Activated CD4-positive, alpha-beta T cell treated with anti-CD3 and anti-CD28 coated beads, Interleukin-10, Interleukin-2, amounts not matched to agents 100 ng/mL and 50 ng/mL, durations not matched to agents 16 hours and 8 hours (primary cell): Measurements from ENCODE around the gene KCNAB1.

ENCODE experiments used
- DNase-seq: peaks from one replicate; pipeline ENCODE4 v3.0.0-alpha.2; 2020

Gene KCNAB1

GRCh38 chr3:156377718-156378117 is 257.3 kb downstream of the KCNAB1 start:
- no peak for DNase-seq

DNA sequence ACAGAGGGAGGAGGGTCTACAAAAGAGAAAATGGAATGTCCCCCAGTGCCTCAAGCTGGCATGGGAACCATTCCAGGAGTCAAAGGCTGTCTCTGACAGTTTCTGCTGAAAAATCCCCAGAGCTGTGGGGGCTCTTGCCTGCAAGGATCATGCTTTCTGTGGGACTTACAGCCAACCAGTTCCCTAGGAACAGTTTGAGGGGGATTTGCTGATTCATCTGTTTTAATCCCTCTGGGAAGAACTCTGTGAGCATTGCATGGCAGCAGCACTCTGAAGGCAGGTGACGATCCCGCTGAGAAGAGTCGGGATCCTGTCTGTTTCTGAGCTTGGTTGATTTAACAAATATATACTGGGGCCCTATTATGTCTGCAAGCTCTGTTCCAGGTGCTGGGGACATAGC is 258.5 kb downstream of the KCNAB1 start:
- DNase-seq: no peak

DNA sequence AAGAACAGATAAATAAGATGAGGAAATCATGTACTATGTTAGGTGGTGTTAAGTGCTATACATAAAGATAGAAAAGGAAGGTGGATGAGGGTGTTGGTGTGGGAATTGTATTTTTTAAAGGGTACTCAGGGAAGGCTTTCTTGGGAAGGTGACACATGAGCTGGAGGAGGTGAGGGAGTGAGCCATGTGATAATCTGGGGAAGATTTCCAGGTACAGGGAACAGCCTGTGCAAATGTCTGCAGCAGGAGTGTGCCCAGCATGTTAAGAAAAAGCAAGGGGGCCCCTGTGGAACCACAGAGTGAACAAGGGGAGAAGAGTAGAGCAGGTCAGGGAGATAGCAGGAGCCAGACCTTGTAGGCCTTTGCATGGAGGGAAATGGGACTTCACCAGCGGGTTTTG is 258.9 kb downstream of the KCNAB1 start:
- no peak for DNase-seq

GRCh38 chr3:156381253-156381652 is 260.9 kb downstream of the KCNAB1 start:
- DNase-seq: no peak

DNA sequence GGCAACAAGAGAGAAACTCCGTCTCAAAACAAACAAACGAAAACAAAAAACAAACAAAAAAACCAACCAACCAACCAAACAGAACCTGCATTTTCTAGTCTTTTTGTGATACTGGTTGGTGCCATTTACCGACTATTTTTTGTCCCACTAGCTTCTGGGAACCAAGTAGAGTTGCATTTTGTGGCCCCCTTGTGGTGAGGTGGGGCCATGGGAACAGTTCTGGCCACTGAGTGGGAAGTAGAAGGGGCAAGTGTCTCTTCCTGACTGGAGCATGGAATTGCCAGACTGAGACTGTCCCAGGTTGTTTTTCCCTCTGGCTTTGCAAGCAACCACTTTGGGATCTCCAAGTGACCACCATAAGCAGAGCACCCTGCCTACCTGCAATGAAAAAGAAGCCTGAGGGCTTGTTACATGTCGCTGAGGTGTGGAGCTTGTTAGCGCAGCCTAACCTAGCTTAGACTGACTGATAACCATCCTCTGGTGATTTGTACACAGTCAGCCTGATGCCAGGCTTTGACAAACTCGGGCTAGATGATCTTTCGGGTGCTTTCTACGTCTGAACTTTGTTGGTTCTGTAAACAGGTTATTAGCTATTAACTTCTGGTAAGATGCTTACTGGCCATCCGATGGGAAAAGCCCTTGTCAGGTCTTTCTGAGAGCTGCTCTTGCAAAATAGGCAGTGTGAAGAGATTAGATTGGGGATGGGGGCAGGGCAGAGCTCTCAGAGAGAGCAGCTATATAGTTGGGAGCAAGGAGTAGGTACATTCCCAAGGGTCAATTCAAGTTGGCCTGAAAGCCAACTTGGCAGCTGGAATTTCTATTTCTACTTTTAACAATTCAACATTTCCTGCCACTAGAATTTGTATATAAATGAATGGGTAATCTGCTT is 262.3 kb downstream of the KCNAB1 start:
- peak; percentile 27 for DNase-seq

DNA sequence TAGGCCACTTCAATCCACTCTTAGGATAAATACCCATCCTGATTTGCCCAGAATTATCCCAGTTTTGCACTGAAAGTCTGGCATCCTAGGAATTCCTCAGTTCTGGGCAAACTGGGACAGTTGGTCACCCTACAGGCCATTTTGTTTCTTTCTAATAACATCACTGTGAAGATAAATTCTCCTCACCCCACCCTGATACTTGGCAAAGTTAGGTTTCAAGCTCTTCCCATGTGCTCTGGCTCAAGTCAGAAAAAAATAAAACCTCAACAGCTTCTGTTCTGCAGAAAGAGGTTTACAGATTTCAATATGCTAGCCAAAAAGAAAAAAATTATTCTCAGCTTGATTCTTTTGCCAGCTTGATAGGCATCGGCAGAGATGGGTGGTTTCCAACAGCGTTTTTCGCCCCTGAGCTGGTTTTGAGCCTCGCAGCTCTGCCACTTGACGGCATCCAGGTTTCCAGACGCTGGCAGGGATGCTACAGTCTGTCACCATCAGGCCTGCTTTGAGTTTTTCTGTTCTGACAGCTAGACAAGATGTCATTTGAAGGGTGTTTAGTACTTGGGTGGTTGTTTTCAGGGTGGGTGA is 263.2 kb downstream of the KCNAB1 start:
- DNase-seq: no peak

GRCh38 chr3:156388497-156389448 is 268.4 kb downstream of the KCNAB1 start:
- DNase-seq: no peak

GRCh38 chr3:156389449-156389950 is 269.1 kb downstream of the KCNAB1 start:
- no peak for DNase-seq

GRCh38 chr3:156390846-156391245 is 270.5 kb downstream of the KCNAB1 start:
- no peak for DNase-seq

- DNase-seq: no peak
Observed at GRCh38 chr3:156395961-156396710, 275.8 kb downstream of the KCNAB1 start.

DNA sequence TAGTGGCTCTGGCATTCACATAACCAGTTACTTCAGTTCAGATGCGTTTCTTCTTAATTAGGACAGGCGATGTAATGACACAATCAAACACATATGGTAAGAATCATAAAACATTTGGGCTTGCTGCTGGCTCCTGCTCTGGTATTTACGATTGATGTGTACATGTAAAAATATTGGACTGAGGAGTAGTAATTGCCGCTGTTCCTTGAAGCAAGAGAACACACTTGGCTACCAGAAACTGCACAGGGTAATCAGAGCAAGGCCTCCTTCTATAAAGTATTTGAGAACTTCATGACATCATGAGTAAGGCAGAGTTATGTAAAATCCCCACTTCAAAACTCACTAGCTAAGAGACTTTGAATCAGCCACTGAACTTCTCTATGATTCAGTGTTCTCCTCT is 276.5 kb downstream of the KCNAB1 start:
- DNase-seq: no peak

- no peak for DNase-seq
Observed at GRCh38 chr3:156397534-156397933, 277.2 kb downstream of the KCNAB1 start.

GRCh38 chr3:156400062-156400461 is 279.7 kb downstream of the KCNAB1 start:
- no peak for DNase-seq

- no peak for DNase-seq
Observed at GRCh38 chr3:156400735-156401134, 280.4 kb downstream of the KCNAB1 start.

- no peak for DNase-seq
Observed at GRCh38 chr3:156404217-156404616, 283.8 kb downstream of the KCNAB1 start.

- no peak for DNase-seq
Observed at GRCh38 chr3:156406393-156406792, 286.0 kb downstream of the KCNAB1 start.

- no peak for DNase-seq
Observed at GRCh38 chr3:156407617-156408225, 287.3 kb downstream of the KCNAB1 start.

DNA sequence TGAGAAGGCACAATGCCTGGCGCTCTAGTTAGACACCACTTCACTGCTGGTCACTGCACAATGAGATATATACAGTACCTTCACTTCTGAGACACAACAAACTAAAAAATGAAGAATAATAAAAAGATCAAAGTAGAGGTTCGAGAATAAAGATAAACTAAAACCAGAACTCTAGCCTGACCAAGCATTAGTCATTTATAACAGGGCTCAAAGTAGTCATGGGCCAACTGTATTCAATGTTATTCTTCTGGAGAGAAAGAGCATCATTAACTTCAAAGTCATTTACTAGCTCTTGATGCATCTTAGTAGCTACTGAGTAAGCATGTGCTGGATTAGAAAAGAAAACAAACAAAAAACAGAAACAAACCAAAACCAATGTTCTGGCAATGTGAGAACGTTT is 289.3 kb downstream of the KCNAB1 start:
- DNase-seq: no peak

DNA sequence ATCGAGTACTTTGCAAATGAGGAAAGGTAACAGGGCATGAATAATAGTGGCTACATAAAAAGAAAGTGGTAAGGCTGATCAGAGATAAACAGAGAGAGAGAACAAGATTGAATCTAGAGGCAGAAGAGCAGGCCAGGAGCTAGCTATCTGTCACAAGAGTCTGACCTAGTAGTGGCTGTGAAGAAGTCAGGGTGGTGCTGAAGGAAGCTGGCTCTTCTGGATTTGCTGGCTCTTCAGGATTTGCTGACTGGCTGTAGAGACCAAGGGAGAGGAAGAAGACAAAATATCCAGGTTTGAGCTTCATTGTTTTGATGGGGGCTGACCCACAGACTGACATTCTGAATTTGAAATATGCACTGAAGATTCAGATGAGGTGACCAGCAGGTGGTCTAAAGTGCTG is 292.2 kb downstream of the KCNAB1 start:
- DNase-seq: no peak

GRCh38 chr3:156413293-156413892 is 293.0 kb downstream of the KCNAB1 start:
- DNase-seq: no peak

DNA sequence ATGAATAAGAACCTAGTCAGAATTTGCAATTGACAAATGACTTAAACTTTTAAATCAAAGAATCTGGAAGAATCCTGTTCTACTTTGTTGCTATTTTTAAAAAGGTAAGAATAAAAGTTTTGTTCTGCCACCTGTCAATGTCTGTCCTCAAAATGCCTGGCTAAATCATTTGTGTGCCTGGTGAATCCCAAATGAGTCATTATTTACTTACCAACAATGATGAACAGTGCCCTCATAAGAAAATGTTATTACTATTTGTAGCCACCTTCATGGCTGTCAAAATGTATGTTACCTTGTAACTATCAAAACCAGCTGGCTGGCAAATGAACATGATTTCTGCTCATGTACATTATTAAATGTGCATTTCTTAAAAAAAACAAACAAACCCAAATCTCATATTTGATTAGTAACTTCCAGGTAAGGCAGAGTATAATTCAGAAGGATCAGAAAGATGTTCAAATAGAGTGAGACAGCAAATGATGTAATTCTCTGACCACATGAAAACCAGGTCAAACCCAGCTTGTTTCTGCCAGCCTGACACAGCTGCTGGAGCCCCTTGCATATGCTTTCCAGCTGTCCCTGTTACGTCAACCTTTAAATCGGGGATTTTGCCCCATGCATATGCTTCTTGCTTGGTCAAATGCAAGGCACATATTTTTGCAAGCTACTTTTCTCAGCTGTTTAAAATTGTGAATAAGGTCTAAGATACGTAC is 296.6 kb downstream of the KCNAB1 start:
- DNase-seq: no peak
